GM12865 (cell line): ENCODE results near the gene TINCR.
"Not testable (repeated sequence)": the region's sequence is repeated elsewhere in the genome, so short reads cannot be mapped to it uniquely, and the experiment has no call there.

Source experiments
- DNase-seq: peaks from one replicate; pipeline ENCODE4 v3.0.0; 2010; ENCODE audit warnings: low read depth
- H3K4me3 ChIP-seq: 2 replicates; pipeline ENCODE4 v1.5.1; 2011; ENCODE audit warnings: mild to moderate bottlenecking, low read depth, low read length, control low read depth
- TF ChIP-seq, protein P1 (sequence below): IDR thresholded peaks from 2 replicates; pipeline ENCODE4 v1.5.1; 2011; ENCODE audit warnings: low read length, control low read depth, low read depth, inconsistent platforms; ENCODE audit not compliant: insufficient read depth; ENCODE audit errors: missing control alignments

TINCR gene

DNA sequence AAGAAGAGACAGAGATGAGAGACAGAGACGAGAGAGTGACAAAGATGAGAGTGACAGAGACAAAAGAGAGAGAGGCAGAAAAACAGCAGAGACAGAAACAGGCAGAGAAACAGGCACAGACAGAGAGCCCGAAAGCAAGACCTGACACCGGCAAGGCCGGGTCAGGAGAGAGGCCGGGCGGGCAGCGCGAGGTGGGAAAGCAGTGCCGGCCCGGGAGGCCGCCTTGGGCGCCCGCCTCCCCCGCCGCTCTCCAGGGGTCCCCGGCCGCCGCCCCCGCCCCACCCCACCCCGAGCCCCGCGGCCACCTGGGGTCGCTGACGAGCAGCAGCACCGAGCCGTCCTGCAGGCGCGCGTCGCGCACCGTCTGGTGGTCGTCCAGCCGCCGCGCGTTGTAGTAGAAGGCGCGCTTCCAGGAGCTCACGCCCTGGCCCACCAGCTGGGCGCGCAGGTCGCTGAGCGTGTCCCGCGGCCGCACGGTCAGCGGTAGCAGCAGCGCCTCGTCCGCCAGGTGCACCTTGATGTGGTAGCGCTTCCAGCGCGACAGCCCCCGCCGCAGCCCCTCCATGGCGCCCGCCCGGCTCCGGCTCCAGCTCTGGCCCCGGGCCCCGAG, at the start of gene TINCR:
Gene TINCR (minus strand): TSS at position 594 of the 610 bp plus-strand sequence.
- no peak for DNase-seq
- TF ChIP-seq, protein P1, sequence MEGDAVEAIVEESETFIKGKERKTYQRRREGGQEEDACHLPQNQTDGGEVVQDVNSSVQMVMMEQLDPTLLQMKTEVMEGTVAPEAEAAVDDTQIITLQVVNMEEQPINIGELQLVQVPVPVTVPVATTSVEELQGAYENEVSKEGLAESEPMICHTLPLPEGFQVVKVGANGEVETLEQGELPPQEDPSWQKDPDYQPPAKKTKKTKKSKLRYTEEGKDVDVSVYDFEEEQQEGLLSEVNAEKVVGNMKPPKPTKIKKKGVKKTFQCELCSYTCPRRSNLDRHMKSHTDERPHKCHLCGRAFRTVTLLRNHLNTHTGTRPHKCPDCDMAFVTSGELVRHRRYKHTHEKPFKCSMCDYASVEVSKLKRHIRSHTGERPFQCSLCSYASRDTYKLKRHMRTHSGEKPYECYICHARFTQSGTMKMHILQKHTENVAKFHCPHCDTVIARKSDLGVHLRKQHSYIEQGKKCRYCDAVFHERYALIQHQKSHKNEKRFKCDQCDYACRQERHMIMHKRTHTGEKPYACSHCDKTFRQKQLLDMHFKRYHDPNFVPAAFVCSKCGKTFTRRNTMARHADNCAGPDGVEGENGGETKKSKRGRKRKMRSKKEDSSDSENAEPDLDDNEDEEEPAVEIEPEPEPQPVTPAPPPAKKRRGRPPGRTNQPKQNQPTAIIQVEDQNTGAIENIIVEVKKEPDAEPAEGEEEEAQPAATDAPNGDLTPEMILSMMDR, result no peak
- no peak within 1 kb of the TSS for H3K4me3 ChIP-seq

DNA sequence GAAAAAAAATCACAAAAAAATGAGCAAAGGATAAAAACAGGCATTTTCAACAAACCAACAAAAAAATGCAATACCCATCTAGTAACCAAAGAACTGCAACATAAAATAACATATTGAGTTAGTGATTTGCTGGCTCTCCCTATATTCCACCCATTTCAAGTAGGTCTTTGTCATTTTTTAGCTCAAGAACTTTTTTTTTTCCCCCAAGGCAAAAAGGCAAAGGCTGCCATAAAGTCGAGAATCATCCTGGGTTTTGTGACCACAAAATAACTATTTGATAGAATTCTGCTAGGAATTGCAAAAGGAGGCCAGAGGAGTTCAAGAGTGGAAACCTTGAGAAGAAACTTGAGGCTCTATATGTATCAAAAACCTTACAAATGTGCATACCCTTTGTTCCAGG, 49.3 kb upstream of the TINCR start:
- H3K4me3 ChIP-seq, result no peak overlapping the region
- TF ChIP-seq, protein P1, result no peak
- no peak for DNase-seq

DNA sequence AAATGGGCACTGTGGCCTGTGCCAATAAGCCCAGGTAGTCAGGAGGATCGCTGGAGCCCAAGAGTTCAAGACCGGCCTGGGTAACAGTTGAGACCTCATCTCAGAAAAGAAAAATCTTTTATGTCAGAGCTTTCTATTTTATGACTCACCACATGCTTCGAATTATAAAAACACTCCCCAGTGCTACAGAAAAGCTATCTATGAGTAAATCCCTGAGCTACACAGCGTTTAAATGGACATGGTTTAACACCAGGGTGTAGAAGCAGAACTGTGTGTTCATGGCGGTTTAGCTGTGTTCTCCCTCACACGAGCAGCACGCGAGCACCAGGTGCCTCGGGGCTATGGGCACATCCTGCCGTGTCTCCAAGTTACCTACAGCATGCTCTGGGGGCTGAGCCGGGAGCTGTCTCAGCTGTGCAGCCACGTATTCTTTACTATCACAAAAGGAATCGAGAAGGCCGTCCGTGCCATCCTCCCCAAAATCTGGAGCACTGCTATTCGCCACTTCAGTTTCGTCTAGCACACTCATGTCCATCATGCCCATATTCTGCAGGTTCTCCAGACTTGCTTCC, 48.1 kb upstream of the TINCR start:
- H3K4me3 ChIP-seq, result no peak overlapping the region
- DNase-seq, result no peak
- TF ChIP-seq, protein P1, result no peak

DNA sequence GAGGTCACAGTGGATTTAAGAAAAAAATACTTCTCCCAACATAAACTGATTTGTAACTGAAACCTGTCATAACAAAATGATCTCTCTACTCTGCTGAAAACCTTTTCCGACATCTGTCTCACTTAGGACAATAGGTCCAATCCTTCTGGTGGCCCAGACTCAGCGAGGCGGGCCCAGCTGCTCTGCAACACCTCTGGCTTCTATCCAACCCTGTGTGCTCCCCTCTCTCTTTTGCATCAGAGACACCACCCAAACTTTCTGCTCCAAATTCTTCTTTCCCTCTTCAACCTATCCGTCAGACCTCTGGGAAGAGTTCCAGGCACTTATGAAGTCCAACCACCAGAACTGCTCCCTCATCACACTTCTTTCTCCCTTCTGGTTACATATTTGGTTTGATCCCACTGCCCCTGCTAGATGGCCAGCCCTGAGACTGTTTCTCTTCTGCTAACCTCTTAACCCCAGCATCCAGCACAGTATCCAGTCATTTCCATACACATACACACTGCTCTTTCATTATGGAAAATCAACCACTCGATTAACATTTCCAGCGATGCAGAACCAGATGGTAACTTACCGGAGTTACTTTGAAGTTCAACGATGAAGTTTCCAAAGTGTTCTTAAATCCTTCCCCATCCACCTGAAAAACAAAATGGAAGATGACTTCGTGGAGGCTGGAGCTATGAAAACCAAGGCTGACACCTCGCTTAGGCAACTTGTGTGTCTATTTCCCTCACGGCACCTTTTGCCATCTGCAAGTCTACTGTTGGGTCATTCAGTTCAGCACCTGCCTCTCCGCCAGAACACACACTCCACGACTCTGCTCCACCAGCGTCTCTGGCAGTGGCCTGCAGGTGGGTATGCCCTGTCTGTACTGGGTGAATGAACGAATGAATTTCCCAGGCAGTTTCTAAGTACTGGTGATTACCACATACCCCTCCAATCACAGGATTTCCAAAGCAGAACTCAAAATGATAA, 45.4 kb upstream of the TINCR start:
- no peak overlapping the region for H3K4me3 ChIP-seq
- TF ChIP-seq, protein P1, result no peak
- DNase-seq, result no peak

DNA sequence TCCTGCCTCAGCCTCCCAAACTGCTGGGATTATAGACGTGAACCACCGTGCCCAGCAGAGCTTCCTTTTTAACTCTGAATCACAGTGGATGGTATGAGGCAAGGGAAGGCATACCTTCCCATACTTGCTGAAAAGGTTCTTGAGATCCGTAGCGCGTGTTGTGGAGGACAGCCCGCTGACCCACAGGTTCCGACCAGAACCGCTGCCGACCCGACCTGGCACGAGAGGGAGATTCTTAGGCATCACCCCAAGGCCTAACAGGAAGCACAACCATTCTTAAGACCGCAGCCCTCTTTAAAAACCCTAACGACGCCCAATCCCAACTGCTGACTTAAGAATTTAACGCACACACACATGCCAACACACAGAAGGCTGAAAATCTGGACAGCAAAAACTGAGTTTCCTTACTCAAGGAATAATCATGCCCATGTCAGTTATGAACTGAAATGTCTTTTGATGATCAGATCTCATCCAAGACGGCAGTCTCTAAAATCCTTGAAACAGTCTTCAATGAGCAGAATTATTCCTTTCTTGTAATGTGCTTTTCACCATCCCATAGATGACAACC, 42.2 kb upstream of the TINCR start:
- no peak overlapping the region for H3K4me3 ChIP-seq
- TF ChIP-seq, protein P1, result no peak
- DNase-seq, result no peak

DNA sequence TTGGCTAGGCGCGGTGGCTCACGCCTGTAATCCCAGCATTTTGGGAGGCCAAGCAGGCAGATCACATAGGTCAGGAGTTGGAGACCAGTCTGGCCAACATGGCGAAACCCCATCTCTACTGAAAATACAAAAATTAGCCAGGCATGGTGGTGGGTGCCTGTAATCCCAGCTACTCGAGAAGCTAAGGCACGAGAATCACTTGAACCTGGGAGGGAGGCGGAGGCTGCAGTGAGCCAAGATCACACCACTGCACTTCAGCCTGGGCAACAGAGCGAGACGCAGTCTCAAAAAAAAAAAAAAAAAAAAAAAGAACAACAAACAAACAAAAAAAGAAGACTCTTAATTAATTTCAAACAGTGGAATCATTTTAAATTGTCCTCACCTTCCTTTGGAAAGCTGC, 41.0 kb upstream of the TINCR start:
- not testable (repeated sequence) for H3K4me3 ChIP-seq, DNase-seq

DNA sequence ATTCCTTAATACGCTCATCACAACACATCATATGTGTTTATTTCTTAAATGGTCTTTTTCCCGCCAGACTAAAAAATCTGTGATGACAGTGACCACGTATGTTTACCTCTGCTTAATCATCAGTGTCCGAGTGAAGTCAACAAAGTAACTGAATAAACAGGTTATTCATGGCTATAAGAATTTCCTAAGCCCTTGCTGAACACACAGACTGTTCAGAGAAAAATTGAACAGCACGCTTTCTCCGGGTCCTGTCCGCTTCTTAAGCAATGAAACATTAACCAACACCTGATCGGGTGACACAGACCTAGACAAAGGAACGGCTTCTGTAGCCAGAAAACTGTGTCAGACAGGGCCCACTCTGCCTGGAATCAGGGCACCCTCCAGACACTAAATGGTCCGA, 40.5 kb upstream of the TINCR start:
- no peak for DNase-seq
- TF ChIP-seq, protein P1, result no peak
- H3K4me3 ChIP-seq, result no peak overlapping the region
